GM18858 (cell line): ENCODE measurements around the gene BAHCC1.
"Not testable (repeated sequence)": the region's sequence is repeated elsewhere in the genome, so short reads cannot be mapped to it uniquely, and the experiment has no call there.

Source experiments
- ATAC-seq: cut with Tn5 transposase; IDR thresholded peaks from one replicate; pipeline ENCODE4 v1.9.1; 2021; ENCODE audit not compliant: unreplicated experiment

The BAHCC1 gene

GRCh38 chr17:81394921-81395599, at the start of gene BAHCC1:
TSS of gene BAHCC1 (plus strand) at chr17:81395457. CDS start at chr17:81399740, 4,283 bp downstream.
- no peak for ATAC-seq

GRCh38 chr17:81346090-81346907, 49.0 kb upstream of the BAHCC1 start:
- peak; percentile 59 for ATAC-seq

- ATAC-seq, result no peak
Measured at GRCh38 chr17:81346908-81347349, 48.3 kb upstream of the BAHCC1 start.

- no peak for ATAC-seq
Measured at GRCh38 chr17:81347437-81347836, 47.8 kb upstream of the BAHCC1 start.

GRCh38 chr17:81348097-81349055, 46.9 kb upstream of the BAHCC1 start:
- no peak for ATAC-seq

- no peak for ATAC-seq
Measured at GRCh38 chr17:81349397-81350319, 45.6 kb upstream of the BAHCC1 start.

- ATAC-seq, result no peak
Measured at GRCh38 chr17:81350320-81350890, 44.9 kb upstream of the BAHCC1 start.

- not testable (repeated sequence) for ATAC-seq
Measured at GRCh38 chr17:81351329-81352052, 43.8 kb upstream of the BAHCC1 start.

GRCh38 chr17:81352056-81352455, 43.2 kb upstream of the BAHCC1 start:
- ATAC-seq, result not testable (repeated sequence)

- ATAC-seq, result no peak
Measured at GRCh38 chr17:81354252-81354953, 40.9 kb upstream of the BAHCC1 start.

- no peak for ATAC-seq
Measured at GRCh38 chr17:81354954-81355347, 40.3 kb upstream of the BAHCC1 start.

GRCh38 chr17:81359218-81359617, 36.0 kb upstream of the BAHCC1 start:
- no peak for ATAC-seq

- not testable (repeated sequence) for ATAC-seq
Measured at GRCh38 chr17:81362001-81362400, 33.3 kb upstream of the BAHCC1 start.

- ATAC-seq, result no peak
Measured at GRCh38 chr17:81364278-81365147, 30.7 kb upstream of the BAHCC1 start.

- ATAC-seq, result no peak
Measured at GRCh38 chr17:81365148-81365600, 30.1 kb upstream of the BAHCC1 start.

GRCh38 chr17:81365601-81366585, 29.4 kb upstream of the BAHCC1 start:
- no peak for ATAC-seq
